Measurements from ENCODE around the gene ERP29.
"Not testable (repeated sequence)": the region's sequence is repeated elsewhere in the genome, so short reads cannot be mapped to it uniquely, and the experiment has no call there.

The ERP29 gene

DNA sequence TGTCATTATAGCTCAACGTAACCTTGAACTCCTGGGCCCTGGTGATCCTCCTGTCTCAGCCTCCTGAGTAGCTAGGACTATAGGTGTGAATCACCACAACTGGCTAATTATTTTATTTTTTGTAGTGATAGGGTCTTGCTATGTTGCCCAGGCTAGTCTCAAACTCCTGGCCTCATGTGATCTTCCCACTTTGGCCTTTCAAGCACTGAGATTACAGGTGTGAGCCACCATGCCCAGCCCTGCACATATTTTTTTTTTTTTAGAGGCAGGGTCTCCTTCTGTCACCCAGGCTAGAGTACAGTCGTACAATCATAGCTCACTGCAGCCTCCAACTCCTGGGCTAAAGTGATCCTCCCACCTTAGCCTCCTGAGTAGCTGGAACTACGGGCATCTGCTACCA lies 9.2 kb upstream of the ERP29 start:
- DNase-seq = no peak

GRCh38 chr12:112005419-112006395 lies 7.5 kb upstream of the ERP29 start:
- DNase-seq = no peak

DNA sequence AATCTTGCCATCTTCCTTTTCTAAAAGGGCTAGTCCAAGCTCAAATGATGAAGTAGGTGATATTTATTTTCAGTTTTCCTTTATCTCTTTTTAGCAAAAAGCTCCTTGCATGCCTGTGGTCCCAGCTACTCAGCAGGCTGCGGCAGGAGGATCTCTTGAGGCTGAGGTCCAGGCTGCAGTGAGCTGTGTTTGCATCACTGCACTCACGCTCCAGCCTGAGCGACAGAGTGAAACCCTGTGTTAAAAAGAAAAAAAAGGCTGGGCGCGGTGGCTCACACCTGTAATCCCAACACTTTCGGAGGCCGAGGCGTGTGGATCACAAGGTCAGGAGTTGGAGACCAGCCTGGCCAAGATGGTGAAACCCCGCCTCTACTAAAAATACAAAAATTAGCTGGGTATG lies 5.3 kb upstream of the ERP29 start:
- no peak for DNase-seq

GRCh38 chr12:112008918-112009317 lies 4.3 kb upstream of the ERP29 start:
- DNase-seq = no peak

DNA sequence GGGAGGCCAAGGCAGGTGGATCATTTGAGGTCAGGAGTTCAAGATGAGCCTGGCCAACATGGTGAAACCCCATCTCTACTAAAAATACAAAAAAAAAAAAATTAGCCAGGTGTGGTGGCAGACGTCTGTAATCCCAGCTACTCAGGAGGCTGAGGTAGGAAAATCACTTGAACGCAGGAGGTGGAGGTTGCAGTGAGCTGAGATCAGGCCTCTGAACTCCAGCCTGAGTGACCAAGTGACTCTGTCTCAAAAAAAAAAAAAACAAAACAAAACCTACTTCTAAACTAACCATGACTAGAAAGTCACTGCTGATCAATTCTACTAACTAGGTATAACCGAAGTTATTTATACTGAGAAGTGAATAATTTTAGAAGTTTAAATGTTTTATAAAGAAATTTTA lies 3.6 kb upstream of the ERP29 start:
- DNase-seq = not testable (repeated sequence)

- no peak for DNase-seq
These were observed 2.5 kb upstream of the ERP29 start for GRCh38 chr12:112010415-112011344.

DNA sequence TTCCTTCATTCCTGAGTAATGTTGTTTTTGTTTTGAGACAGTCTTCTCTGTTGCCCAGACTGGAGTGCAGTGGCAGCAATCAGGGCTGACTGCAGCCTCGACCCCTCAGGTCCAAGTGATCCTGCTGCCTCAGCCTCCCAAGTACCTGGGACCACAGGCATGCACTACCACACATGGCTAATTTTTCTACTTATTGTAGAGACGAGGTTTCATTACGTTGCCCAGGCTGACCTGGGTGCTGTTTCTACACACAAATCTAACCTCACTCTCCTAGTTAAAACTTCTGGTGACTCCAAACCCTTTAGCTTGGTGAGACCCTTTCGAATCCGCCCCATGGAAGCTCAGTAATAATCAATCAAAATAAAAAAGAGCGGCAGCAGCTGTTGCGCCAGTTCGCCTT lies 1.5 kb upstream of the ERP29 start:
- no peak for DNase-seq

- DNase-seq = peak; percentile 84
These were observed 576 bp downstream of the ERP29 start for GRCh38 chr12:112013601-112014402.

GRCh38 chr12:112015938-112016337 lies 2.7 kb downstream of the ERP29 start:
- DNase-seq = no peak

DNA sequence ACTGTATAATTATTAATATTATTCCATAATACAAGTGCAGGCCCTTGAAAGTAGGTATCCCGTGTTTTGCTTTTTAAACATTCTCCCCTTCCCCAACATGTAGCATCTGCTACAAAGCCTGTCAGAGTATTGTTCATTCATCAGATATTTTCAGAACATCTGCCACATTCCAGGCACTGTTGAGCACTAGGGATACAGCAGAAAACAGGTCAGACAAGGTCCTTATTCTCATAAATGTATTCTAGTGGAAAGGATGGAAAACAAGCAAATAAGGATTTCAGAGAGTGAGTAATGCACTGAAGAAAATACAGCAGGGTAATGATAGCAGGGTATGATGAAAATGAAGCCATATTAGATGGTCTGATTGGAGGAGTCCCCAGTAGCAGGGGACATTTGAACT lies 3.8 kb downstream of the ERP29 start:
- no peak for DNase-seq

DNA sequence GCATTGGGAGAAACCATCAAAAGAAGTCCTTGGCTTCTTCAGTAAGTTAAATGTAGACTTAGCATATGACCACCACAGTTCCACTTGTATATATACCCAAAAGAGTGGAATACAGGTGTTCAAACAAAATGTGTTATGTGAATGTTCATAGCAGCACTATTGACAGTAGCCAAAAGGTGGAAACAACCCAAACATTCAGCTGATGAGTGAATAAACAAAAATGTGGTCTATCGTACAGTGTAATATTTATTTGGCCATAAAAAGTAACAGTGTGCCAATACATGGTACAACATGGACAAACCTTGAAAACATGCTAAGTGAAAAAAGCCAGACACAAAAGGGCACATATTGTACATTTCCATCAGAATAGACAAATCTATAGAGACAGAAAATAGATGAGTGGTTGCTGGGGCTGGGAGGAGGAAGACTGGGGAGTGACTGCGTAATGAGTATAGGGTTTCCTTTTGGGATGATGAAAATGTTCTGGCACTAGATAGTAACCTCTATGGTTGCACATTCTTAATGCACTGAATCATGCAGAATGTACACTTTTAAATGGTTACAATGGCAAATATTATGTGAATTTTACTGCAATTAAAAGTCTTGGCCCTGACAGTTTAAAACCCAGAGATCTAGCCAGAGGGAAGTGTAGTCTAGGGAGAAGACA lies 5.5 kb downstream of the ERP29 start:
- no peak for DNase-seq

- no peak for DNase-seq
These were observed 7.8 kb downstream of the ERP29 start for GRCh38 chr12:112020947-112021457.

DNA sequence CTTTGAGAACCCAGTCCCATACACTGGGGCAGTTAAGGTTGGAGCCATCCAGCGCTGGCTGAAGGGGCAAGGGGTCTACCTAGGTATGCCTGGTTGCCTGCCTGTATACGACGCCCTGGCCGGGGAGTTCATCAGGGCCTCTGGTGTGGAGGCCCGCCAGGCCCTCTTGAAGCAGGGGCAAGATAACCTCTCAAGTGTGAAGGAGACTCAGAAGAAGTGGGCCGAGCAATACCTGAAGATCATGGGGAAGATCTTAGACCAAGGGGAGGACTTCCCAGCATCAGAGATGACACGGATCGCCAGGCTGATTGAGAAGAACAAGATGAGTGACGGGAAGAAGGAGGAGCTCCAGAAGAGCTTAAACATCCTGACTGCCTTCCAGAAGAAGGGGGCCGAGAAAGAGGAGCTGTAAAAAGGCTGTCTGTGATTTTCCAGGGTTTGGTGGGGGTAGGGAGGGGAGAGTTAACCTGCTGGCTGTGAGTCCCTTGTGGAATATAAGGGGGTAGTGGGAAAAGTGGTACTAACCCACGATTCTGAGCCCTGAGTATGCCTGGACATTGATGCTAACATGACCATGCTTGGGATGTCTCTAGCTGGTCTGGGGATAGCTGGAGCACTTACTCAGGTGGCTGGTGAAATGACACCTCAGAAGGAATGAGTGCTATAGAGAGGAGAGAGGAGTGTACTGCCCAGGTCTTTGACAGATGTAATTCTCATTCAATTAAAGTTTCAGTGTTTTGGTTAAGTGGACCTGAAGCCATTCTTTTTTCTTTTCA lies 9.2 kb downstream of the ERP29 start:
- no peak for DNase-seq

DNA sequence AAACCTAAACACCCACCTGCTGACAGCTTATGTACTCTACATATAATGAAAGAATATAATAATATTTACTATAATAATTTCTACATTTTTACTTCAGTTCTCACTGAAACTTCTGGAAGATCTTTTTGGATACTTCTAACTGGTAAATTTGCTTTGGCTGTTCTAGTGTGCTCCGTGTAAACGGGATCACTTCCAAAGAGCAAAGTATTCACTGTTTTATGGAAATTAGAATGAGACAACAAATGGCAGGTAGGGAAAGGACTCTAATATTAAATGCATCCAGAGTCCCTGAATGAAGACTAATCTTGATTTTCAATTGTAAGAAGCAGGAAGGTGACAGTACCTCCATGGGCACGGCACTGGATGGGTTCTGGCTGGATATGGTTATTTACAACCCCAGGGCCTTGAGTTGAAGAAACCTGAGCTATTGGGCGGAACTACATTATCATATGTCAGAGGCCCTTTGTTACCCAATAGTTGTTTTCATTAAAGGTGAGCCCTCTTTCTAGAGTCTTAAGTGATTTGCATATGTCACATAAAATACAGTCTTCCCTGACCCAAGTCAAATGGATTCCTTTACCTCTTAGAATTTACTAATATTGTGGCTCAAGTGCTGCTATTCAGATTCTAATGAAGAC lies 10.7 kb downstream of the ERP29 start:
- DNase-seq = no peak

DNA sequence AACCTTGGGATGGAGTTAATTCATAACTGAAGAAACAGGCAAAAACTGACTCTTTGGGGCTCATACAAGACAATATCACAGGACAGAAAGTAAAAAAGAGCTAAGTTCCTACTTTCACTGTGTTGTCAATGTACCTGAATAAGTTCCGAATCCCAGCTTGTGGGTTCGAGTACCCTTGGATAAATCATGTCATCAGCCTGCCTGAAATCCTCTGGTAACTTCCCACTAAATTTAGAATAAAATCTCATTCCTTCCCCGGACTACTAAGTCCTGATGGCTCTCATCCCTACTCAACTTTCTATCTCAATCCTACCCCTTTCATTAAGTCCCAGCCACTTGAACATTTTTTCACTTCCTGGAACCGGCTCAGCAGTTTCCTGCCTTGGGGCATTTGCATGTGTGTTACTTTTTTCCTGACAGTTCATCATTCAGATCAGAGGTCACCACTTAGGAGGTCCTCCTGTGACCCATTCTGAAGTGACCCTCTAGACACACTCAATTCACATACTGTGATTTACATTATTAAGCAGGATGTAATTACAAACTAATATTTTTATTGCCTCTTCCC lies 12.7 kb downstream of the ERP29 start:
- DNase-seq = peak; percentile 23

- no peak for DNase-seq
These were observed 16.1 kb downstream of the ERP29 start for GRCh38 chr12:112029301-112029700.

DNA sequence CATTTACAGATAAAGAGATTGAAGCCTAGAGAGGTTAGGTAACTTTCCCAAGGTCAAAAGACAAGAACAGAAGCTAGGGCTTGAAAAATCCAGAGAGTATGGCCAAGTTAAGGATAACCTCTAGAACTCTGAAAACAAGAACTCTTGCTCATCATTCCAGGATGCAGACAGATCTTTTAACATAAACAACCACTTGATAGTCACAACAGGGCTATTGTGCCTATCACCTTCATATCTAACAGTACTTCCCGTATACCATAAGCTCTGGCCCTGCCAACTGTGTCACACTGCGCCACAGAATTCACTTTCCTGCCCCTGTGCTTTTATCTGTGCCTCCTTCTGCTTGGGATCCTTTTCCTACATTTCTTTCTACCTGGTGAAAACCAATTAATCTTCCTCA lies 18.2 kb downstream of the ERP29 start:
- no peak for DNase-seq

GRCh38 chr12:112032292-112032691 lies 19.1 kb downstream of the ERP29 start:
- no peak for DNase-seq

- no peak for DNase-seq
These were observed 22.1 kb downstream of the ERP29 start for GRCh38 chr12:112035219-112035785.

DNA sequence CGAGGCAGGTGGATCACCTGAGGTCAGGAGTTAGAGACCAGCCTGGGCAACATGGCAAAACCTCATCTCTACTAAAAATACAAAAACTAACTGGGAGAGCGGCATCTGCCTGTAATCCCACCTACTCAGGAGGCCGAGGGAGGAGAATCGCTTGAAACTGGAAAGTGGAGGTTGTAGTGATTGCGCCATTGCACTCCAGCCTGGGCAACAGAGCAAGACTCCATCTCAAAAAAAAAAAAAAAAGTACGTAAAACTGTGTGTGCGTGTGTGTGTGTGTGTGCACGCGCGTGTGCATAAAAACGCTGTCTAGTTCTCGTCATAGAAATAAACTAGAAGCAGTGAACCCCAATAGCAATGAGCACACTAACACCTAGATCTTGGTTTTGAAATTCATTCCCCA lies 23.4 kb downstream of the ERP29 start:
- not testable (repeated sequence) for DNase-seq
